ENCODE data around the gene NTMT2.
"Not testable (repeated sequence)": the region's sequence is repeated elsewhere in the genome, so short reads cannot be mapped to it uniquely, and the experiment has no call there.

NTMT2 gene

DNA sequence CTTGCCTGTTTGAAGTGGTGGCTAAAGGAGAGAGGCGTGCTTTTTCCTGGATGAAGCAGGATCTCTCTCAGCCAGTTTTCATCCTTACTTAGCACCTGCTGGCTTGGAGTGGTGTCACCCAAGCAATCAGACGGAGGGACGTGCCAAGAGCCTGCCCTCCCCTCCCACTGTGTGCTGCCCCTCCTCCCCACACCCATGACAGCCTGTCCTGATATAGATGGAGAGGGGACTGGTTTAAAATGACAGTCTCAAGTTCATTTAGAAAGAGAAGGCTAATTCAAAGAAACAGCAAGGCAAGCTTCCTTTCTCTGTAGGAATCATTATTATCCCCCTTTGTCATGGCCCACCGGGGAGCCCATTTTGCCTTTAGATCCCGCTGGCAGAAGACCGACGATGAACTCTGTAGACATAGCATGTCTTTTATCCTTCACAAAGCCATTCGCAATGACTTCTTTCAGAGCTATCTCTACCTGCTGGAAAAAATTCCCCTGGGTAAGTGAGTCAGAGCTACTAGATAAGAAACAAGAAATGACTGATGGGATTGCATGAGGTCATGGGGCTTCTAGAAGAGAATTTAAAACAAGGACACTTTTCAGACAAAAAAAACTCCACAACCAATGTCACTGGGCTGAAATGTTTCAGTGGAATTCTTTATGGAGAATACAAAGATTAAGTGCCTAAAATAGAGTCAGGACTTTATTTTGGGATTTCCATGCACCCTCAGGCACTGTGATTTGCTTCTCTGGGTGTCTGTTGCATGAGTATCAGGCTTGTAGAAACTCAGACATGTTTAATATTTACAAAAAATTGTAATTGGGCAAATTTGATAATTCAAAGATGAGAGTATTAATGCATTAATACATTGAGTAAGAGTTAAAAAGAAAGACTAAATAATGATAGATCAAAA lies at the start of gene NTMT2:
NTMT2 (plus strand) TSS at position 190 of the 907 bp plus-strand sequence; CDS start at position 339, 149 bp downstream.
- DNase-seq = no peak

GRCh38 chr1:170095976-170096748 lies 49.6 kb upstream of the NTMT2 start:
- DNase-seq = no peak

DNA sequence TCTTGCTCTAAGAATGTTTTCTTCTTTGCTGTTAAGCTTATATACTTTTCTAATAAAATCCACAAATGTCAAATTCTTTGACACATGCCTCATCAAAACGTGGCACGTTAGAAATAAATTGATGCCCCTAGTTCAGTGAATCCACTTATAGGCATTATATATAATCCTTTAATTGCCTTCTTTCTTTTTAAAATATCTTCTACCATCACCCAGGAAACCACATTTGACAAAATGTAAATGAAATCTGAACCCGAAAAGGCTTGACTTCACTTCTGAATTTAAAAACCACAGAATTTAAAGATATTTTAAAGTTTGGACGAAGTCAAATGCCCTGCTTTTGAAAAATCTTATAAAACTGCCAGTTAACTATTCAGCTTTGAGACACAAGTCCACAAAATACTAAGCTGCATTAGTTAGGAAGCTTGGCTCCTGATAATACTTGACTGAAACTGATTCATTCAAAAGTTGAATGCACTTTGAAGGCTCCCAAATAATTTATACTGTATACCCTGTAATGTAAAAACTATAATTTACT lies 48.9 kb upstream of the NTMT2 start:
- DNase-seq = no peak

DNA sequence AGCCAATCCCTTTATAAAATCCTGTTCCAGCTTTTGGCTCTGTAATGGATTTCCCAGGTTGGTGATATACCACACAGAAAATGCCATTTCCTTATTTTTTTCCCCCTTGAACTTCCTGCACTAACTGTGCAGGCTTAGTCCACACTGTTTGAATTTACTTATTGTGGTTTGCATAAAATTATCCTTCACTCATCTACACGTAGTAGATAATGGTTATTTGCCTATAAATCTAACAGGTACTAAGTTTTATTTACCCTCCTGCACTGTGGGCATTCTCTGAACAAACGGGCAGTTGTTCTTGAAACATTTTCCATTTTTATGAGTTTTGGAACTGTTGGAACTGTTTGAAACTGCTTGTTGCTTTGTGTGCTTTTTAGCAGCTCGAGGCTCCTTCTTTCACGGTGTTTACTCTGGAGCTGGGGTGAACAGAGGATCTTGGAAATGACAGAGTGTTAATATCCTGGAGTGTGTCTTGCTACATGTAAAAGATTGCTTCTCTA lies 48.3 kb upstream of the NTMT2 start:
- no peak for DNase-seq

DNA sequence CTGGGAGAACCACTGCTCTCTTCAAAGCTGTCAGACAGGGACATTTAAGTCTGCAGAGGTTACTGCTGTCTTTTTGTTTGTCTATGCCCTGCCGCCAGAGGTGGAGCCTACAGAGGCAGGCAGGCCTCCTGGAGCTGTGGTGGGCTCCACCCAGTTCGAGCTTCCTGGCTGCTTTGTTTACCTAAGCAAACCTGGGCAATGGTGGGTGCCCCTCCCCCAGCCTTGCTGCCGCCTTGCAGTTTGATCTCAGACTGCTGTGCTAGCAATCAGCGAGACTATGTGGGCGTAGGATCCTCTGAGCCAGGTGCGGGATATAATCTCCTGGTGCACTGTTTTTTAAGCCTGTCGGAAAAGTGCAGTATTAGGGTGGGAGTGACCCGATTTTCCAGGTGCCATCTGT lies 32.6 kb upstream of the NTMT2 start:
- DNase-seq = not testable (repeated sequence)

DNA sequence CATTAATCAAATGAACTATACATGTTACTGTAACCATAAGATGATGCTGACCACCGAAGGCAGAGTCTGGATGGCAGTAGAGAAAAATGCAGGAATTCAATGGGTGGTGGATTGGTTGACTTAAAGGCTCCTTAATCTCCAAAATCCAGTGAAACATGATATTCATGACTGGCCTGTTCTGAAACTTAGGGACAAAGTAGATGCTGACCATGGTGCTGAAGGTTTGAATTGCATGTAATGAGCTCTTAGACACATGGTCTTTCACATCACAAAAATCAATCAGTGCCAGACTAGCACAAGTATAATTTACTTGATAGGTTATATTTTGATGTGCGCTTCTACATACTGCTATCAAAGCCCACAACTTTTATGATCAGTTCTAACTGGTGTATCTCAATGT lies 30.9 kb upstream of the NTMT2 start:
- DNase-seq = no peak

DNA sequence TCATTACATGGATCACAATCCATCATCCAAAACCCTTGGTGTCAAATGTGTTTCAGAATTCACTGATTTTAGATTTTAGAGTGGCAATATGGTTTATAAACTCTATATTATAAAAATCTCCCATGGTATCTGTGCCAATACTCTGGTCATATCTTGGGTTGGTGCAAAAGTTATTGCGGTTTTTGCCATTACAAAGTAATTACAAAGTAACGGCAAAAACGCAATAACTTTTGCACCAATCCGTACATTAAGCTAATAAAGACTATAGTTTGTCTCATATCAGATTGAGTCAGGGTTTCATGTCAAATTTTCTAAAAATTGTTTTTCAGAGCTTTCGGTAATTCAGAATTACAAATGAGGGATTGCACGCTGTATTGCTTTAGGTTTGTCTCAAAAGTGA lies 23.4 kb upstream of the NTMT2 start:
- no peak for DNase-seq

GRCh38 chr1:170125269-170125668 lies 20.5 kb upstream of the NTMT2 start:
- no peak for DNase-seq

- DNase-seq = no peak
Observed at GRCh38 chr1:170126696-170127095, 19.1 kb upstream of the NTMT2 start.

GRCh38 chr1:170131450-170131849 lies 14.3 kb upstream of the NTMT2 start:
- no peak for DNase-seq

GRCh38 chr1:170131984-170132383 lies 13.8 kb upstream of the NTMT2 start:
- no peak for DNase-seq

DNA sequence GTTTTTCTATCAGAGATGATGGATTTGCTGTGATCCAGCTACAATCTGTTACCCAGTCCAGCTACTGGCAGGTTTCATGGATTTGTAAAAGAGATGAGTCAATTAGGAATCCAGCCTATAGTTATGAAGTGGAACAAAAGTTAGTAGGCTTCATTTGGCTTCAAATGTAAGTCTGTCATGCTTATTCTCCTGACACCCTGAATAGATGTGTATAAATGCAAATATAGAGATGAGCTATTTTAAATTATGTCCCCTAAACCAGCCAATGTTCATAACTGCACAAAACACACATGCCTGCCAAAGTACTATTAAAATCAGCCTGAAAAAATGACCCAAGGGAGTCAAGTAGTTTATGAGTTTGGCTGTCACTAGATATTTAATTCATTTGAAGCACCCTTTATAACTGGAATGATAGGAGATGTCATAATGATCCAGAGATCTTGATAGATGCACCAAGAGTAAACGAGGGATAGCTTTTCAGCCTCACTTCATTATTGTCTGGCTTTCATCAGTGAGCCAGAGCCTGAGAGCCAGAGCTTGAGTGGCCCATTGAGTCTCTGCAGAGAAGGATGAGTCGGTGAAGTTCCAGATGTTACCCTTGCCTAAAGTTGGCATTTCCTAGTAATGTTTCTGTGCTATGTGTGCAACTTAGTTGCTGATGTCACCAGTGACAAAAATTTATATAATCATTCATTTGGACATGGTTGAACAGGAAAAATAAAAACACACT lies 11.8 kb upstream of the NTMT2 start:
- DNase-seq = no peak

DNA sequence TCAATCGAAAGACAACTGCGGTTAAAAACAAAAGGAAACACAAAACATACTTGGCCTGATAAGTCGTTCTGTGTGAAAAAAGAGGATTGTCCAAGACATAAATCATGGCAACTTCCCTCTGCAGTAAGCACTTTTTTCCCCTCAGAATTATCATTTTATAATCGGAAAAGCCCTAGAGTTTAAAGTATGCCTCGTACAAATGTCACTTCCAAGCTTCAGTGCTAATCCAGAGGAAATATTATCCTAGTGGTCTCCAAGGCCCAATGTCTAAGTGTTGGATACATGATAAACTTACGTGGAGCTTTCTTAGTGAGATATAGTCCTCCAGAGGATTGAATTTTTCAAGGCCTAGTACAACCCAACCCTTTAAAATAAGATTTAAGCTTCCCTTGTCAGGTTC lies 11.2 kb upstream of the NTMT2 start:
- DNase-seq = no peak

DNA sequence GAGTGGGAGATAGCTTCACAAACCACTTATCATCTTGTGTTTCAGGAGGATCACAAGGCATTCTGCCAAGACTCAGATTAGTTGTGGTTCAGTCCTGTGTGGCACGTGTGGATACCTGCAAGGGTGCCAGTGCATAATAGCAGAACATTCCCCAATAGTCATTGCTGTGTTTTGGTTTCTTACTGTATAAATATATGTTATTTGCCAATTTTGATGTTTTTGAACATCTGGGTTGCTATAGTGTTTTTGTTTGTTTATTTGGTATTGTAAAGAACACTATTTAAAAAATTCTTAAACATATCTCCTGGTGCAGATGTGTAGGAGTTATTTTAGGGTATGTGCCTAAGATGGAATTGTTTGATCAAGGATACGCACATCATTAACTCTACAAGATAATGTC lies 5.4 kb upstream of the NTMT2 start:
- DNase-seq = no peak

- DNase-seq = no peak
Observed at GRCh38 chr1:170145061-170145460, 698 bp upstream of the NTMT2 start.

- DNase-seq = no peak
Observed at GRCh38 chr1:170146720-170147263, 1.0 kb downstream of the NTMT2 start.

DNA sequence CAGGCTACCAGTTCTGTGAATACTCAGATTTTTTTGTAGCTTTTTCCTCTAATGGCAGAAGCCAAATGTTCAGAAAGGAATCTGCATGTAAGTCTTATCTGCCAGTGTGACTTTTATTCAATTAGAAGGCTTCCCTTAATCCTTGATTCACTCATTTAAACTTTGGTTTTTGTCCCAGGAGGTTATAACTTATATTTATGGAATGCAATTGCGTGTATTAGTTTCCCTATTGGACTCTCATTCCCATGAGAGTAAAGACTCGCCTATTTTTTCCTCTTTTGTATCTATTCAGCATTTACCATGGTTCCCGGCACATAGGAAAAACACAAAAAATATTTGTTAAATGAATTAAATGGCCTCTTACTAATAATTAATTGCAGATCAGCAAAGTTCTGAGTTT lies 3.5 kb downstream of the NTMT2 start:
- no peak for DNase-seq

GRCh38 chr1:170150016-170150415 lies 4.3 kb downstream of the NTMT2 start:
- no peak for DNase-seq

- DNase-seq = no peak
Observed at GRCh38 chr1:170150921-170151320, 5.2 kb downstream of the NTMT2 start.

DNA sequence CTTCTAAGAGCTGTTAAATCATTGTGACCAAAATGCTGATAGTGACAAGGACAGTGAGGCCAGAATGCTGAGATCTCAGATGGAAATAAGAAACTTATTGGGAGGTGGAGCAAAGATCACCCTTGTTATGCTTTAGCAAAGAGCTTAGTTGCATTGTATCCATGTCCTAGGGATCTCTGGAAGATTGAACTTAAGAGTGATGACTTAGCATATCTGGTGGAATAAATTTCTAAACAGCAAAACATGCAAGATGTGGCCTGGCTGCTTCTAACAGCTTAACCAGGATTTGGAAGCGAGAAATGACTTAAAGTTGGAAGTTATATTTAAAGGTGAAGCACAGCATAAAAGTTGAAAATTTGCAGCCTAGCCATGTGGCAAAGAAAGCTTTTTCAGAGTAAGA lies 7.7 kb downstream of the NTMT2 start:
- no peak for DNase-seq

GRCh38 chr1:170155055-170155454 lies 9.3 kb downstream of the NTMT2 start:
- DNase-seq = no peak

- DNase-seq = no peak
Observed at GRCh38 chr1:170156594-170156993, 10.8 kb downstream of the NTMT2 start.

- no peak for DNase-seq
Observed at GRCh38 chr1:170157820-170158219, 12.1 kb downstream of the NTMT2 start.

Measured in AML-193 (cell line).